Lung (tissue), 12 donors: ENCODE results near the gene UGT1A8. TPM values are rescaled to one million over a fixed set of nuclear protein-coding genes. Genes with fewer than 3 reads are reported as not detected.
"Not testable (repeated sequence)": the region's sequence is repeated elsewhere in the genome, so short reads cannot be mapped to it uniquely, and the experiment has no call there.

Source experiments
- ATAC-seq: fragments of 200-7000 bp; cut with Tn5 transposase; one replicate; pipeline ENCODE4 v1.9.1; 2020; ENCODE audit warnings: moderate number of reproducible peaks; ENCODE audit not compliant: insufficient read depth, low FRiP score
- DNase-seq, 3 donors: peaks; one replicate each; pipeline ENCODE4 v3.0.0-alpha.2; 2013 to 2017
- H3K27ac ChIP-seq, 2 donors: one replicate each; pipeline ENCODE4 v1.5.1; 2013; ENCODE audit warnings: mild to moderate bottlenecking in 2 of 2, moderate library complexity in 2 of 2, control low read depth in 1 of 2, inconsistent platforms in 1 of 2, low read depth in 1 of 2, low read length in 1 of 2
- H3K27me3 ChIP-seq, 3 donors: one replicate each; pipeline ENCODE4 v1.5.1; 2013; ENCODE audit warnings: low read length in 2 of 3; ENCODE audit not compliant: control insufficient read depth in 3 of 3, insufficient read depth in 3 of 3
- H3K36me3 ChIP-seq, 4 donors: one replicate each; pipeline ENCODE4 v1.5.1; 2013; ENCODE audit warnings: low read length in 4 of 4, mild to moderate bottlenecking in 1 of 4, moderate library complexity in 1 of 4; ENCODE audit not compliant: control insufficient read depth in 4 of 4, insufficient read depth in 4 of 4
- H3K4me1 ChIP-seq, 5 donors: one replicate each; pipeline ENCODE4 v1.5.1; 2013; ENCODE audit warnings: low read length in 5 of 5, mild to moderate bottlenecking in 2 of 5, moderate library complexity in 1 of 5; ENCODE audit not compliant: control insufficient read depth in 5 of 5, insufficient read depth in 5 of 5
- H3K4me3 ChIP-seq: one replicate; pipeline ENCODE4 v1.5.1; 2013; ENCODE audit warnings: mild to moderate bottlenecking, control low read depth, moderate library complexity
- H3K9ac ChIP-seq, 2 donors: one replicate each; pipeline ENCODE4 v1.5.1; 2013; ENCODE audit warnings: low read length in 2 of 2, control low read depth in 1 of 2; ENCODE audit not compliant: insufficient read depth in 1 of 2
- H3K9me3 ChIP-seq, 4 donors: one replicate each; pipeline ENCODE4 v1.5.1; 2013; ENCODE audit warnings: low read length in 3 of 4, mild to moderate bottlenecking in 1 of 4, moderate library complexity in 1 of 4; ENCODE audit not compliant: control insufficient read depth in 4 of 4, insufficient read depth in 3 of 4
- WGBS, 2 donors: extraction: QIAGEN DNeasy Blood & Tissue Kit; methylation state at CpG; one replicate each; pipeline ENCODE4 v1.1.7; 2013; 5-methylcytosine and 5-hydroxymethylcytosine counted together
- polyA plus RNA-seq, 2 donors: library from polyadenylated mRNA; stranded (reverse); fragments of 200-250 nt; gene quantifications; one replicate each; pipeline ENCODE4 v1.2.1, GENCODE V29; 2013
- total RNA-seq, 2 donors: library from RNA; depleted of rRNA in 1 of 2; stranded (reverse); fragments of >200 nt in 1 of 2; gene quantifications; one replicate each; pipeline ENCODE4 v1.2.1, GENCODE V29; 2014 to 2021
- TF ChIP-seq, protein P1 (sequence below): IDR thresholded peaks from 2 replicates; pipeline ENCODE4 v1.5.1; 2012; ENCODE audit warnings: mild to moderate bottlenecking; ENCODE audit errors: control extremely low read depth, extremely low read depth
- donor health status: control.
- donor health status: control.
- donor health status: Bipolar disorder and iron deficiency.
- donor health status: healthy.
- donor health status: DM: yes; HTN: yes; CAD: no.

Gene UGT1A8
- total and polyA plus RNA-seq, 4 donors, result 0.26 TPM; not detected in 3

DNA sequence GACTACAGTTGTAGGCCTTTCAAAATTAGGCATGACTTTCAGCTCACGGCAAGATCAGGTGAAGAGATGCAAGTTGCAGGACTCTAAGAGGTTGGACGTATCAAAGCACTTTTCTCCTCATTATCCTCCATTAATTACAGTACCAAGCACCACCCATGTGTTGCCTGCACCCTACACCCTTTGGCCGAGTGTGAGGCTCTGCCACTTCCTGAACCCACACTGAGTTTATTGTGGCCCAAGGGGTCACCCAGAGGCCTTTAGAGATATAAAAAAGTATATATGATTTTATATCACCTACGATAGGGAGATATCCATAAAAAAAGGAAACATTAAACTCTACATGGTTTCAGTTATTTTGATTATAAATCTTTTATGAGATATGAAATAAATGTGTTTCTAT, 2.8 kb downstream of the UGT1A8 start:
- Histone ChIP-seq H3K9me3 (no peaks in the 10 kb centered on the region), H3K27me3 (no peaks in the 10 kb centered on the region), H3K27ac (no peak overlapping the region), H3K4me1 (no peaks in the 10 kb centered on the region), H3K9ac (no peak overlapping the region), H3K4me3 (no peak overlapping the region), H3K36me3 (no peaks in the 10 kb centered on the region)
- TF ChIP-seq, protein P1, sequence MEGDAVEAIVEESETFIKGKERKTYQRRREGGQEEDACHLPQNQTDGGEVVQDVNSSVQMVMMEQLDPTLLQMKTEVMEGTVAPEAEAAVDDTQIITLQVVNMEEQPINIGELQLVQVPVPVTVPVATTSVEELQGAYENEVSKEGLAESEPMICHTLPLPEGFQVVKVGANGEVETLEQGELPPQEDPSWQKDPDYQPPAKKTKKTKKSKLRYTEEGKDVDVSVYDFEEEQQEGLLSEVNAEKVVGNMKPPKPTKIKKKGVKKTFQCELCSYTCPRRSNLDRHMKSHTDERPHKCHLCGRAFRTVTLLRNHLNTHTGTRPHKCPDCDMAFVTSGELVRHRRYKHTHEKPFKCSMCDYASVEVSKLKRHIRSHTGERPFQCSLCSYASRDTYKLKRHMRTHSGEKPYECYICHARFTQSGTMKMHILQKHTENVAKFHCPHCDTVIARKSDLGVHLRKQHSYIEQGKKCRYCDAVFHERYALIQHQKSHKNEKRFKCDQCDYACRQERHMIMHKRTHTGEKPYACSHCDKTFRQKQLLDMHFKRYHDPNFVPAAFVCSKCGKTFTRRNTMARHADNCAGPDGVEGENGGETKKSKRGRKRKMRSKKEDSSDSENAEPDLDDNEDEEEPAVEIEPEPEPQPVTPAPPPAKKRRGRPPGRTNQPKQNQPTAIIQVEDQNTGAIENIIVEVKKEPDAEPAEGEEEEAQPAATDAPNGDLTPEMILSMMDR, result no peak
- no peak for ATAC-seq
- 82 to 85% methylated on average over 4 of the region's 4 CpGs for WGBS, 2 donors
- DNase-seq, result no peak

DNA sequence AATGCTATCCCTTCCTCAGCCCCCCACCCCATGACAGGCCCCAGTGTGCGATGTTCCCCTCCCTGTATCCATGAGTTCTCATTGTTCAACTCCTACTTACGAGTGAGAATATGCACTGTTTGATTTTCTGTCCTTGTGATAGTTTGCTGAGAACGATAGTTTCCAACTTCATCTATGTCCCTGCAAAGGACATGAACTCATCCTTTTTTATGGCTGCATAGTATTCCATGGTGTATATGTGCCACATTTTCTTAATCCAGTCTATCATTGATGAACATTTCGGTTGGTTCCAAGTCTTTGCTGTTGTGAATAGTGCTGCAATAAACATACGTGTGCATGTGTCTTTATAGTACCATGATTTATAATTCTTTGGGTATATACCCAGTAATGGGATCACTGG, 4.4 kb downstream of the UGT1A8 start:
- H3K4me3 ChIP-seq, H3K27me3 ChIP-seq, H3K9me3 ChIP-seq, DNase-seq, H3K36me3 ChIP-seq, H3K27ac ChIP-seq, H3K4me1 ChIP-seq, H3K9ac ChIP-seq, ATAC-seq: not testable (repeated sequence)
- WGBS, 2 donors, result 93 to 94% methylated on average over 5 of the region's 5 CpGs

DNA sequence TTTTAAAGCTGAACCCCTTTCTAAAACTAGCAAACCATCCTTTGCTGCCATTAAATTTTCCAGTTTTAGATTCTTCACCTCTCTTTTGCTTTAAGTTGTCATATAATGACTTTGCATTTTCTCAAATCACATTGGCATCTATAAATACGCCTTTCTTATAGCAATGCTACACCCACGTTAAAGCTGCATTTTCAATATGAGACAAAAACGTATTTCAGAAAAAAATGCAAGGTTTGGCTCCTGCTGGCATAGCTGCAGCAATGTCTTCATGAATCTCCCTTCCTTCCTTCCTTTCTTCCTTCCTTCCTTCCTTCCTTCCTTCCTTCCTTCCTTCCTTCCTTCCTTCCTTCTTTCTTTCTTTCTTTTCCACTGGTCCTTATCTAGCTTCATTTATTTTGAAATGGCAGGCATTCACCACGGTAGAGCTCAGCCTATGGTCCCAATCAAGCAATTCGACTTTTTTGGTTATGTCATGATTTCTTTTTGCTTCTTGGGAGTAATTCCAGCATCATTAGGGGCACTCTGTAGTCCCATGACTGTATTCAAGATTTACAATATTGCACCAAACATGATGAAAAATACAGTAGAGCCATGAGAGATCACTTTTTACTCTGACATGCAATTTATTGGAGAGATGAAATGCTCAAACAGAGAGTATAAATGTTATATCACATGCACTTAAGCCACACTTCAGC, 10.0 kb downstream of the UGT1A8 start:
- no peaks in the 10 kb centered on the region for H3K4me1 ChIP-seq
- 69 to 70% methylated on average over 5 of the region's 5 CpGs for WGBS, 2 donors
- H3K9me3 ChIP-seq, result no peaks in the 10 kb centered on the region
- ATAC-seq (no peak), DNase-seq (no peak)
- no peak overlapping the region for H3K4me3 ChIP-seq
- no peak overlapping the region for H3K9ac ChIP-seq
- H3K27me3 ChIP-seq, result no peaks in the 10 kb centered on the region
- no peaks in the 10 kb centered on the region for H3K36me3 ChIP-seq
- H3K27ac ChIP-seq, result no peak overlapping the region
- TF ChIP-seq, protein P1, result no peak

DNA sequence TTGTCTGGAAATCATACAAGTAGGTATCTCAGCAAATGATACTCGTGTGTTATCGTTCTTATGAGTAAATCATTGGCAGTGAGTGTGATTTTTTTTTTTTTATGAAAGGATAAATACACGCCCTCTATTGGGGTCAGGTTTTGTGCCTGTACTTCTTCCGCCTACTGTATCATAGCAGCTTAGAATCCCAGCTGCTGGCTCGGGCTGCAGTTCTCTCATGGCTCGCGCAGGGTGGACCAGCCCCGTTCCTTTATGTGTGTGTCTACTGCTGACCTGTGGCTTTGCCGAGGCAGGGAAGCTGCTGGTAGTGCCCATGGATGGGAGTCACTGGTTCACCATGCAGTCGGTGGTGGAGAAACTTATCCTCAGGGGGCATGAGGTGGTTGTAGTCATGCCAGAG, 18.9 kb downstream of the UGT1A8 start, which contains the start of gene UGT1A10:
UGT1A10 (plus strand) TSS at position 143 of the 400 bp plus-strand sequence; CDS start at position 218, 75 bp downstream.
- not testable (repeated sequence) for H3K9ac ChIP-seq, H3K4me1 ChIP-seq, ATAC-seq, H3K4me3 ChIP-seq, H3K27ac ChIP-seq, H3K9me3 ChIP-seq, H3K36me3 ChIP-seq, H3K27me3 ChIP-seq, DNase-seq
- 89 to 95% methylated on average over 10 of the region's 10 CpGs for WGBS, 2 donors
